Sigmoid colon (tissue), 7 donors: Measurements from ENCODE around the gene PKN1. TPM values are rescaled to one million over a fixed set of nuclear protein-coding genes. Genes with fewer than 3 reads are reported as not detected.

Experiments used
- DNase-seq: peaks from one replicate; pipeline ENCODE4 v3.0.0-alpha.2; 2019
- H3K27ac ChIP-seq, 4 donors: fragments of 200-600 bp; sonication (generic); one replicate each; pipeline ENCODE4 v1.5.1; 2016 to 2019; ENCODE audit warnings: mild to moderate bottlenecking in 1 of 4
- H3K27me3 ChIP-seq, 3 donors: fragments of 200-600 bp; sonication (generic); one replicate each; pipeline ENCODE4 v1.5.1; 2019; ENCODE audit warnings: mild to moderate bottlenecking in 1 of 3
- H3K36me3 ChIP-seq, 4 donors: fragments of 200-600 bp; sonication (generic); one replicate each; pipeline ENCODE4 v1.5.1; 2016 to 2019
- H3K4me1 ChIP-seq, 4 donors: fragments of 200-600 bp; sonication (generic); one replicate each; pipeline ENCODE4 v1.5.1; 2017 to 2019
- H3K4me3 ChIP-seq, 4 donors: fragments of 200-600 bp; sonication (generic); one replicate each; pipeline ENCODE4 v1.5.1; 2017 to 2019; ENCODE audit warnings: mild to moderate bottlenecking in 2 of 4, moderate library complexity in 1 of 4
- H3K9me3 ChIP-seq, 4 donors: fragments of 200-600 bp in 3 of 4; sonication (generic) in 3 of 4; one replicate each; pipeline versions ENCODE4 v1.5.1 to v1.6.1; 2013 to 2019
- CTCF ChIP-seq, 4 experiments: fragments of 450-650 bp in 3 of 4; fragments of 200-600 bp in 1 of 4; IDR thresholded peaks; one replicate each; pipeline ENCODE4 v1.5.1; 2016 to 2019; ENCODE audit warnings: antibody characterized with exemption in 4 of 4, mild to moderate bottlenecking in 3 of 4, moderate library complexity in 2 of 4
- EP300 ChIP-seq, 4 donors: sonication (generic); formaldehyde crosslinking; IDR thresholded peaks; one replicate each; pipeline ENCODE4 v1.6.1; 2017; ENCODE audit warnings: antibody characterized with exemption in 4 of 4
- POLR2A ChIP-seq, 2 donors: fragments of 450-650 bp; IDR thresholded peaks; one replicate each; pipeline ENCODE4 v1.6.1; 2016; ENCODE audit warnings: antibody characterized with exemption in 2 of 2, mild to moderate bottlenecking in 2 of 2, moderate library complexity in 2 of 2
- POLR2AphosphoS5 ChIP-seq, 4 donors: sonication (generic); formaldehyde crosslinking; IDR thresholded peaks; one replicate each; pipeline ENCODE4 v1.6.1; 2017; ENCODE audit warnings: antibody characterized with exemption in 4 of 4
- WGBS, 2 donors: extraction: QIAGEN DNeasy Blood & Tissue Kit; methylation state at CpG; one replicate each; pipeline ENCODE4 v1.1.7; 2013; 5-methylcytosine and 5-hydroxymethylcytosine counted together
- intact Hi-C: fragments of 100-400 bp; cut with DNase I; formaldehyde crosslinking; loops from one replicate; pipeline ENCODE4 v1.15.1; 2023
- polyA plus RNA-seq, 3 donors: library from polyadenylated mRNA; stranded (reverse); fragments of 200-250 nt; gene quantifications; one replicate each; pipeline ENCODE4 v1.2.3, GENCODE V29; 2013
- total RNA-seq, 4 donors: library from RNA; depleted of rRNA; stranded (reverse); fragments of >200 nt; gene quantifications; one replicate each; pipeline ENCODE4 v1.1.0, GENCODE V29; 2016
- donor health status: healthy with polysubstance abuse.
- donor health status: Bipolar disorder and iron deficiency.
- donor health status: healthy.

Gene PKN1
- total and polyA plus RNA-seq, 7 donors, result 20.8 to 126 (median 79.2) TPM

DNA sequence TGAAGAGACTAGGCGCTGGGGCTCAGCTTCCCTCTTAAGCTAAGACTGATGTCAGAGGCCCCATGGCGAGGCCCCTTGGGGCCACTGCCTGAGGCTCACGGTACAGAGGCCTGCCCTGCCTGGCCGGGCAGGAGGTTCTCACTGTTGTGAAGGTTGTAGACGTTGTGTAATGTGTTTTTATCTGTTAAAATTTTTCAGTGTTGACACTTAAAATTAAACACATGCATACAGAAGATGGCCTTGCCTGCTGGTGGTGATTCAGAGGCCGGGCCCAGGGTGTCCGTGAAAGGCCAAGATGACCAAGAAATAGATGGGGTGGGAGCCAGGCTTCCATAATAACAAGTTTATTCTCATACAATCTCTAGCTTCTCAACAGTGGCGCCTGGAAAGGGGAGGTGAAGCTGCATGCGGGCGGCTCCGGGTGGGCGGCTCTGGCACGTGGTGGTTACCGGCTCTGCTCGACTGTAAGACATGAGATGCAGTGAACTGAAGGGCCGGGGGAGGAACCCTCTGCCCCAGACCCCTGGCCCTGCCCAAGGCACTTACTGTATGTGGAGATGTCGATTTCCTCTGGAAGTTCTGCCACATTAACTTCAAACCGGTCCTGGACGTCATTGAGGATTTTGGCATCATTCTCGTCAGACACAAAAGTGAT is 24.5 kb upstream of the PKN1 start:
- 44 to 73% methylated on average over 20 of the region's 20 CpGs for WGBS, 2 donors
- H3K4me1 ChIP-seq, result peaks cover 0 to 24% (median 14%) of the 10 kb centered on the region in 4 donors
- TF ChIP-seq POLR2AphosphoS5 (IDR thresholded peaks at IDR 0.05) (no peak), POLR2A (IDR thresholded peaks at IDR 0.05) (no peak), CTCF (IDR thresholded peaks at IDR 0.05) (no peak), EP300 (IDR thresholded peaks at IDR 0.05) (no peak)
- H3K36me3 ChIP-seq, result peaks cover 53 to 78% (median 68%) of the 10 kb centered on the region in 4 donors
- DNase-seq, result no peak
- intact Hi-C loops, result loop anchor here (5.0 to 10.0 kb wide), 2 partner anchors 61 to 204 kb away; partner anchors contain the start of gene ADGRL1
- no peaks in the 10 kb centered on the region for H3K9me3 ChIP-seq
- H3K4me3 ChIP-seq, result no peak overlapping the region
- no peaks in the 10 kb centered on the region for H3K27me3 ChIP-seq
- no peak overlapping the region for H3K27ac ChIP-seq

DNA sequence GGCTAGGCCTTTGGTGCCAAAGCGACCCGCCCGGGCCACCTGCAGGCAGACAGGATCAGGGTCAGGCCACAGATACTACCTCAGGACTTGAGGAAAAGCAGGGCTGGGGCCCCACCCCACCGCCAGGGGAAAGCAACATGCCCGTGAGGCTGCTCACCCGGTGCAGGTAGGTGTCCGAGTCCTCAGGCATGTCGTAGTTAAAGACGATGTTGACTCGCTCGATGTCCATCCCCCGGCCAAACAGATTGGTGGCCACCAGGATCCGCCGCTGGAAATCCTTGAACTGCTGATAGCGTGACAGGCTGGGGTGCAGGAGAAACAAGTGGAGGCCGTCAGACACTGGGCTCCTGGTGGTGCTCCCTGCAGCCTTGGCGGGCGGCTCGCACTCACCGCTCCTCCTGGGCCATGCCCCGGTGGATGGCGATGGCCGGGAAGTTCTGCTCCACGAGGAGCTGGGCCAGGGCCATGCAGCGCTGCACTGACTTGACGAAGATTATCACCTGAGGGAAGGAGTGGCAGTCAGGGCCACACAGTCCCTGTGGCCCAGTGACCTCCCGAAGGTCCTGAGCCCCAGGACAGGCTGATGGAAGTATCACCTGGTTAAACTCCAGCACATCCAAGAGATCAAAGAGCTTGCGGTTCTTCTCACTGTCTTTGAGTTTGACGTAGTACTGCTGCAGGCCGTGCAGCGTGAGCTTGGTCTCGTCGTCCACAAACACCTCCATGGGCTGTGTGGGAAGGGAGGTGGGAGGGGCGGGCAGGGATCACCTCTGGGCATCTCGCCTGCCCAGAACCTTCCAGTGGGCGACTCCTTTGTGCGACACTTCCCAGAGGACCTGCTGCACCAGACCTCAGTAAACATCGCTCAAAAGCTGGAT is 23.7 kb upstream of the PKN1 start:
- no peak for DNase-seq
- H3K4me3 ChIP-seq, result no peak overlapping the region
- intact Hi-C loops, result loop anchor here (5.0 to 10.0 kb wide), 2 partner anchors 62 to 205 kb away; partner anchors contain the start of gene ADGRL1
- TF ChIP-seq POLR2AphosphoS5 (IDR thresholded peaks at IDR 0.05), result no peak
- no peak for TF ChIP-seq CTCF (IDR thresholded peaks at IDR 0.05)
- no peak for TF ChIP-seq POLR2A (IDR thresholded peaks at IDR 0.05)
- TF ChIP-seq EP300 (IDR thresholded peaks at IDR 0.05), result no peak
- no peaks in the 10 kb centered on the region for H3K27me3 ChIP-seq
- 84 to 92% methylated on average over 38 of the region's 38 CpGs for WGBS, 2 donors
- no peak overlapping the region for H3K27ac ChIP-seq
- peaks cover 0 to 32% (median 21%) of the 10 kb centered on the region in 4 donors for H3K4me1 ChIP-seq
- H3K9me3 ChIP-seq, result no peaks in the 10 kb centered on the region
- H3K36me3 ChIP-seq, result peaks cover 53 to 76% (median 65%) of the 10 kb centered on the region in 4 donors

DNA sequence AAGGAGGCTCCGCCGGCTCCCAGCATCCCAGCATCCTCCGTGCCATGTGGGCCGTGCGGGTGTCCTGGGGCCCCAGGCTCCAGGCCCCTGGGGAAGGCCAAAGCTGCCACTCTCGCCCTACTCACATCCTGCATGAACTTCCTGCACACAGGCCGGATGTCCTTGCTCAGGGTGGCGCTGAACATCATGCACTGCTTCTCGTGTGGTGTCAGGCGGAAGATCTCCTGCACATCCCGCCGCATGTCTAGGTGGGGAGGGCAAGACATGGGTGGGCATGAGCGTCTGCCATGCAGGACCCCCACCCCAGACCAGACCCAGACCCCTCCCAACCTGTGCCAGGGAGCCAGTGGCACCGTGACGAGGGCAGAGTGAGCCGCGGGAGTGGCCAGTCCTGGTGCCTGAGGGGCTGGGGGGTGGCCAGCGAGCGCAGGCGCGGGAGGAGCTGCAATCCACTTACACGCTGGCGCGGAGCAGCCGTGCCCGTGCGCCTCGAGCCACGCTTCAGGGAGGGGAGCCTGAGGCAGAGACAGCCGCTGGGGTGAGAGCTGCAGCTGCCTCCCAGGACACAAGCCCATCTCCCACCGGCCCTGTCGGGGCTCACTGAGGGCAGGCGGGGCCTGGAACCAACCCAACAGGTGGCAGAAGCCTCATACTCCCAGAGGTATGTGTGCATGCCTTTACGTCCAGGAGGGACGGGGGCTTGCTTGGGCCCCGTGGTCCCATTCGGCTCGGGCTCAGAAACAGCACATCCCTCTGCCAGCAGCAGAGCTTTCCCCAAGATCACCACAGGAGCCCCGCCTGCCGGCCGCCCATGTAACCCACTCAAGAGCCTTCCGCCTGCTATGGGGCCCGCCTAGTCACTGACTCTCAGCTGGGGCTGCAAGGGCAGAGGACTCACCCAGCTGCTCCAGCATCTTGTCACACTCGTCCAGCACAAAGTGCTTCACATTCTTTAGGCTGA is 22.7 kb upstream of the PKN1 start:
- TF ChIP-seq CTCF (IDR thresholded peaks at IDR 0.05), result no peak
- no peak for TF ChIP-seq POLR2AphosphoS5 (IDR thresholded peaks at IDR 0.05)
- no peak for TF ChIP-seq POLR2A (IDR thresholded peaks at IDR 0.05)
- no peak for TF ChIP-seq EP300 (IDR thresholded peaks at IDR 0.05)
- WGBS, 2 donors, result 85 to 89% methylated on average over 44 of the region's 44 CpGs

GRCh38 chr19:14411161-14411937 is 21.8 kb upstream of the PKN1 start:
- TF ChIP-seq EP300 (IDR thresholded peaks at IDR 0.05) (no peak), POLR2AphosphoS5 (IDR thresholded peaks at IDR 0.05) (no peak)
- no peak overlapping the region for H3K27ac ChIP-seq
- no peak for DNase-seq
- no peaks in the 10 kb centered on the region for H3K27me3 ChIP-seq
- H3K36me3 ChIP-seq, result peaks cover 53 to 69% (median 63%) of the 10 kb centered on the region in 4 donors
- 89% methylated on average over 19 of the region's 19 CpGs for WGBS, 2 donors
- intact Hi-C loops, result no loop called here
- H3K9me3 ChIP-seq, result no peaks in the 10 kb centered on the region
- peaks cover 0 to 38% (median 27%) of the 10 kb centered on the region in 4 donors for H3K4me1 ChIP-seq
- no peak overlapping the region for H3K4me3 ChIP-seq

More for the DNA sequence above, 22.7 kb upstream of the PKN1 start:
- H3K36me3 ChIP-seq, result peaks cover 53 to 69% (median 63%) of the 10 kb centered on the region in 4 donors
- intact Hi-C loops, result no loop called here
- H3K9me3 ChIP-seq, result no peaks in the 10 kb centered on the region
- H3K27ac ChIP-seq, result no peak overlapping the region
- no peaks in the 10 kb centered on the region for H3K27me3 ChIP-seq
- H3K4me3 ChIP-seq, result no peak overlapping the region
- no peak for DNase-seq
- H3K4me1 ChIP-seq, result peaks cover 0 to 38% (median 24%) of the 10 kb centered on the region in 4 donors
